ENCODE data around the gene EVX1. TPM values are rescaled to one million over a fixed set of nuclear protein-coding genes. Genes with fewer than 3 reads are reported as not detected.

EVX1 gene
- total and polyA plus RNA-seq, 2 of the 8 experiments (the other 6 are each of a cell fraction or from before 2014, with no cell fraction given): not detected

GRCh38 chr7:27263781-27264180 lies 21.2 kb downstream of the EVX1 start:
- no peak overlapping the region for H2BK20ac ChIP-seq (ENCODE audit: low read length)
- no peak overlapping the region for H3K23ac ChIP-seq (ENCODE audit: insufficient read length)
- H3K4me3 ChIP-seq (ENCODE audit: extremely low read depth in 1 of 4, insufficient read depth in 2 of 4, low read depth in 3 of 4, low read length in 4 of 4): no peak overlapping the region
- H3K79me1 ChIP-seq (ENCODE audit: low read depth, low read length): no peaks in the 10 kb centered on the region
- no peak overlapping the region for H2AK5ac ChIP-seq (ENCODE audit: low read depth, low read length)
- POLR2A ChIA-PET (ENCODE audit: partially characterized antibody): no interaction called here
- no peak overlapping the region for H3K9ac ChIP-seq (replicated peaks in 1 of 4; ENCODE audit: extremely low read depth in 1 of 4, low read depth in 3 of 4, low read length in 3 of 4)
- H4K20me1 ChIP-seq (replicated peaks in 1 of 2; ENCODE audit: control insufficient read depth in 1 of 2, insufficient read depth in 2 of 2, low read length in 2 of 2): no peaks in the 10 kb centered on the region
- TF ChIP-seq CTCF (IDR thresholded peaks at IDR 0.05; ENCODE audit: control extremely low read depth in 1 of 3, insufficient read depth in 1 of 3, low read depth in 1 of 3, low read length in 3 of 3): no peak
- no peaks in the 10 kb centered on the region for H3K27me3 ChIP-seq (replicated peaks in 1 of 4; ENCODE audit: control insufficient read depth in 3 of 4, extremely low read depth in 1 of 4, insufficient read depth in 3 of 4, low read length in 3 of 4)
- no peaks in the 10 kb centered on the region for H3K9me3 ChIP-seq (ENCODE audit: insufficient read depth in 2 of 2, low read depth in 1 of 2, low read length in 1 of 2)
- H3K18ac ChIP-seq (ENCODE audit: extremely low read depth, low read length): no peak overlapping the region
- no peak overlapping the region for H3K14ac ChIP-seq (ENCODE audit: insufficient read length)
- WGBS, 2 experiments (ENCODE audit: extremely low coverage in 1 of 2, insufficient coverage in 1 of 2, insufficient read length in 1 of 2, insufficient replicate concordance in 2 of 2, low coverage in 1 of 2, low lambda C conversion rate in 2 of 2, missing lambda C conversion rate in 1 of 2): 75% methylated on average over 2 of the region's 2 CpGs; no CpG with 5 or more reads in 1 of the 2 experiments
- no peaks in the 10 kb centered on the region for H3K79me2 ChIP-seq (ENCODE audit: control insufficient read depth in 1 of 2, insufficient read depth in 2 of 2, low read length in 2 of 2)
- no peak overlapping the region for H3K56ac ChIP-seq (replicated peaks; ENCODE audit: insufficient read length, low read depth, low read length)
- H3K4me2 ChIP-seq (ENCODE audit: insufficient read depth in 1 of 2, low read depth in 2 of 2, low read length in 2 of 2): no peak overlapping the region
- H2BK12ac ChIP-seq (ENCODE audit: low read depth, low read length): no peak overlapping the region
- no peak overlapping the region for H3K27ac ChIP-seq (ENCODE audit: low read depth, low read length)
- DNase-seq (ENCODE audit: low read depth in 1 of 2, low spot score in 2 of 2) (no peak), FAIRE-seq (no peak)
- no peak overlapping the region for H4K8ac ChIP-seq (ENCODE audit: extremely low read depth, insufficient read depth, low read length)
- no peak overlapping the region for H2BK5ac ChIP-seq (ENCODE audit: low read depth, low read length)
- no peaks in the 10 kb centered on the region for H3K23me2 ChIP-seq (ENCODE audit: low read depth, low read length)
- no peaks in the 10 kb centered on the region for H3K36me3 ChIP-seq (ENCODE audit: control insufficient read depth in 2 of 4, insufficient read depth in 4 of 4, low read length in 3 of 4)
- CTCF ChIA-PET (ENCODE audit: partially characterized antibody): interaction anchor here (0.6 to 1.5 kb wide), 4 partner anchors 13 to 84 kb away, joined by 3 to 4 read pairs (median 3); no protein-coding TSS in a partner anchor
- no peak overlapping the region for H2AFZ ChIP-seq (ENCODE audit: low read length)
- no peak overlapping the region for H3K4ac ChIP-seq (replicated peaks; ENCODE audit: insufficient read length, low read depth, low read length)
- no peak overlapping the region for H2BK120ac ChIP-seq (replicated peaks; ENCODE audit: low read depth, low read length)
- H4K91ac ChIP-seq (replicated peaks; ENCODE audit: insufficient read length, low read length): no peak overlapping the region
- H3K4me1 ChIP-seq (replicated peaks in 1 of 4; ENCODE audit: control insufficient read depth in 3 of 4, insufficient read depth in 4 of 4, low read length in 3 of 4): no peaks in the 10 kb centered on the region
- H4K5ac ChIP-seq (ENCODE audit: insufficient read length, low read depth, low read length): no peak overlapping the region
- H2BK15ac ChIP-seq (ENCODE audit: low read length): no peak overlapping the region

Data from H1 (cell line).